Adrenal gland (tissue), 5 donors: ENCODE measurements around the gene RBM28.

ENCODE experiments used
- CTCF ChIP-seq, 6 experiments: fragments of 450-650 bp in 4 of 6; fragments of 200-600 bp in 2 of 6; sonication (generic) in 1 of 6; IDR thresholded peaks; 1 replicate in 5 of 6; 2 replicates in 1 of 6; pipeline versions ENCODE4 v1.5.1 to v1.8.0; 2016 to 2021; ENCODE audit warnings: antibody characterized with exemption in 6 of 6, mild to moderate bottlenecking in 2 of 6, moderate library complexity in 1 of 6
- POLR2A ChIP-seq, 2 donors: fragments of 450-650 bp; IDR thresholded peaks; one replicate each; pipeline ENCODE4 v1.6.1; 2017; ENCODE audit warnings: antibody characterized with exemption in 2 of 2, mild to moderate bottlenecking in 2 of 2, moderate library complexity in 1 of 2
- donor health status: DM: no; HTN: no; CAD: no.

DNA sequence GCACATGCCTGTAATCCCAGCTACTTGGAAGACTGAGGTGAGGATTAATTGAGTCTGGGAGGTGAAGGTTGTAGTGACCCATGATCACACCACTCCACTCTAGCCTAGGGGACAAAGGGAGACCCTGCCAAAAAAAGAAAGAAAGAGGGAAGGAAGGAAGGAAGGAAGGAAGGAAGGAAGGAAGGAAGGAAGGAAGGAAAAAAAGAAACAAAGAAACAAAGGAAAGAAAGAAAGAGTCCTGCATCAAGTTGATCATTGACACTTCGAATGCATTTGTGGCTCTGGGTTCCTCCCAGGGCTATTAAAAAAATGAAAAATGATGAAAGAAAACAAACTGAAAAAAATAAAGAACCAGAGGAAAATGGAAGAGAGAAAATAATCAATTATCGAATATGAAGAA, 21.7 kb upstream of the RBM28 start:
- TF ChIP-seq CTCF (IDR thresholded peaks at IDR 0.05) (no peak), POLR2A (IDR thresholded peaks at IDR 0.05) (no peak)
